Parathyroid adenoma (tissue), 2 donors: ENCODE data around the gene ZW10.
A peak's percentile ranks its signal among the peaks of the same experiment; 100 is the strongest.

Source experiments
- H2AFZ ChIP-seq: fragments of 300-600 bp; sonication (generic); one replicate; pipeline ENCODE4 v1.7.0; 2017; ENCODE audit warnings: antibody characterized with exemption, mild to moderate bottlenecking
- H3K27ac ChIP-seq: fragments of 300-600 bp; sonication (generic); one replicate; pipeline ENCODE4 v1.7.0; 2017
- H3K27me3 ChIP-seq: fragments of 300-600 bp; sonication (generic); one replicate; pipeline ENCODE4 v1.7.0; 2017; ENCODE audit warnings: low read length; ENCODE audit not compliant: control insufficient read depth, insufficient read depth
- H3K36me3 ChIP-seq: fragments of 300-600 bp; sonication (generic); one replicate; pipeline ENCODE4 v1.7.0; 2017; ENCODE audit warnings: low read length; ENCODE audit not compliant: control insufficient read depth, insufficient read depth
- H3K4me1 ChIP-seq: fragments of 300-600 bp; sonication (generic); one replicate; pipeline ENCODE4 v1.7.0; 2017; ENCODE audit warnings: control low read depth
- H3K4me2 ChIP-seq: fragments of 300-600 bp; sonication (generic); one replicate; pipeline ENCODE4 v1.7.0; 2017; ENCODE audit warnings: low read length
- H3K4me3 ChIP-seq: fragments of 300-600 bp; sonication (generic); one replicate; pipeline ENCODE4 v1.7.0; 2017; ENCODE audit warnings: low read depth, low read length
- H3K79me2 ChIP-seq: fragments of 300-600 bp; sonication (generic); one replicate; pipeline ENCODE4 v1.7.0; 2017; ENCODE audit warnings: control low read depth
- H3K9ac ChIP-seq: fragments of 300-600 bp; sonication (generic); one replicate; pipeline ENCODE4 v1.7.0; 2017; ENCODE audit warnings: mild to moderate bottlenecking
- H3K9me3 ChIP-seq: fragments of 300-600 bp; sonication (generic); one replicate; pipeline ENCODE4 v1.7.0; 2017; ENCODE audit warnings: low read length; ENCODE audit not compliant: control insufficient read depth
- TF ChIP-seq, protein P1 (sequence below): fragments of 300-600 bp; sonication (generic); IDR thresholded peaks from one replicate; pipeline ENCODE4 v1.7.0; 2017; ENCODE audit warnings: antibody characterized with exemption, mild to moderate bottlenecking
- donor health status: primary hyperparathyroidism.

ZW10 gene

GRCh38 chr11:113697111-113697510, 76.4 kb downstream of the ZW10 start:
- H2AFZ ChIP-seq, result peak overlapping the region; percentile 14
- no peak overlapping the region for H3K9ac ChIP-seq
- H3K4me3 ChIP-seq, result no peak overlapping the region
- H3K27me3 ChIP-seq, result no peaks in the 10 kb centered on the region
- TF ChIP-seq, protein P1, sequence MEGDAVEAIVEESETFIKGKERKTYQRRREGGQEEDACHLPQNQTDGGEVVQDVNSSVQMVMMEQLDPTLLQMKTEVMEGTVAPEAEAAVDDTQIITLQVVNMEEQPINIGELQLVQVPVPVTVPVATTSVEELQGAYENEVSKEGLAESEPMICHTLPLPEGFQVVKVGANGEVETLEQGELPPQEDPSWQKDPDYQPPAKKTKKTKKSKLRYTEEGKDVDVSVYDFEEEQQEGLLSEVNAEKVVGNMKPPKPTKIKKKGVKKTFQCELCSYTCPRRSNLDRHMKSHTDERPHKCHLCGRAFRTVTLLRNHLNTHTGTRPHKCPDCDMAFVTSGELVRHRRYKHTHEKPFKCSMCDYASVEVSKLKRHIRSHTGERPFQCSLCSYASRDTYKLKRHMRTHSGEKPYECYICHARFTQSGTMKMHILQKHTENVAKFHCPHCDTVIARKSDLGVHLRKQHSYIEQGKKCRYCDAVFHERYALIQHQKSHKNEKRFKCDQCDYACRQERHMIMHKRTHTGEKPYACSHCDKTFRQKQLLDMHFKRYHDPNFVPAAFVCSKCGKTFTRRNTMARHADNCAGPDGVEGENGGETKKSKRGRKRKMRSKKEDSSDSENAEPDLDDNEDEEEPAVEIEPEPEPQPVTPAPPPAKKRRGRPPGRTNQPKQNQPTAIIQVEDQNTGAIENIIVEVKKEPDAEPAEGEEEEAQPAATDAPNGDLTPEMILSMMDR, result no peak
- H3K27ac ChIP-seq, result no peak overlapping the region
- no peaks in the 10 kb centered on the region for H3K9me3 ChIP-seq
- no peak overlapping the region for H3K4me2 ChIP-seq
- no peaks in the 10 kb centered on the region for H3K36me3 ChIP-seq
- H3K4me1 ChIP-seq, result no peaks in the 10 kb centered on the region
- no peaks in the 10 kb centered on the region for H3K79me2 ChIP-seq

GRCh38 chr11:113695207-113695606, 78.3 kb downstream of the ZW10 start:
- no peaks in the 10 kb centered on the region for H3K79me2 ChIP-seq
- no peak overlapping the region for H3K4me3 ChIP-seq
- no peak overlapping the region for H3K4me2 ChIP-seq
- H3K9ac ChIP-seq, result no peak overlapping the region
- no peaks in the 10 kb centered on the region for H3K27me3 ChIP-seq
- H3K27ac ChIP-seq, result no peak overlapping the region
- no peaks in the 10 kb centered on the region for H3K4me1 ChIP-seq
- H3K36me3 ChIP-seq, result no peaks in the 10 kb centered on the region
- TF ChIP-seq, protein P1, result no peak
- no peak overlapping the region for H2AFZ ChIP-seq
- H3K9me3 ChIP-seq, result no peaks in the 10 kb centered on the region

DNA sequence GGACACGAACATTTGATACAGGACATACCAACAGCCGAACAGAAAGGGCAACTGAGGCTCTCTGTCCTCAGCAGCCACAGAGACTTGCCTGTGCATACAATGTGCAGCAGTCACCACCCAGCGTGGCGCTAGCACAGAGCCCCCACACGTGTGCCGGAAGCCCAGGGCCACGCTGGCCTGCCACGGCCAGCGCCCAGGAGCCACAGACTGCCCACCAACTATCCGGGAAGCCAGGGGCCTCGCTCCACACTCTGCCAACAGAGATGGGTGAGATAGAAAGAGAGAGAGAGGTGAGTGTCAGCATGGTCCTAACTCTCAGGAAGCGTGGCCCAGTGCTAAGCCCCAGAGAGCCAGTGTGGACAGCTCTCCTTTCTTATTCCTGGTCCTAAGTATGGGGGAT, 79.1 kb downstream of the ZW10 start:
- no peaks in the 10 kb centered on the region for H3K79me2 ChIP-seq
- TF ChIP-seq, protein P1, result no peak

GRCh38 chr11:113693030-113693429, 80.5 kb downstream of the ZW10 start:
- no peaks in the 10 kb centered on the region for H3K79me2 ChIP-seq
- H3K27ac ChIP-seq, result no peak overlapping the region
- no peak overlapping the region for H3K9ac ChIP-seq
- no peak overlapping the region for H2AFZ ChIP-seq
- no peak overlapping the region for H3K4me2 ChIP-seq
- TF ChIP-seq, protein P1, result no peak
- no peak overlapping the region for H3K4me3 ChIP-seq
- H3K27me3 ChIP-seq, result no peaks in the 10 kb centered on the region
- no peaks in the 10 kb centered on the region for H3K4me1 ChIP-seq
- no peaks in the 10 kb centered on the region for H3K9me3 ChIP-seq
- no peaks in the 10 kb centered on the region for H3K36me3 ChIP-seq

More for the DNA sequence above, 79.1 kb downstream of the ZW10 start:
- Histone ChIP-seq H3K36me3 (no peaks in the 10 kb centered on the region), H2AFZ (no peak overlapping the region), H3K27me3 (no peaks in the 10 kb centered on the region), H3K4me3 (no peak overlapping the region), H3K9me3 (no peaks in the 10 kb centered on the region), H3K4me2 (no peak overlapping the region), H3K4me1 (no peaks in the 10 kb centered on the region), H3K9ac (no peak overlapping the region), H3K27ac (no peak overlapping the region)
